Fibroblast of the conjunctiva (primary cell): ENCODE data around the gene BRPF1.
"Not testable (repeated sequence)": the region's sequence is repeated elsewhere in the genome, so short reads cannot be mapped to it uniquely, and the experiment has no call there.

ENCODE experiments used
- DNase-seq: peaks from one replicate; pipeline ENCODE4 v3.0.0-alpha.2; 2010; ENCODE audit warnings: low read depth

Gene BRPF1

GRCh38 chr3:9768141-9768775 lies 36.7 kb downstream of the BRPF1 start:
- no peak for DNase-seq

DNA sequence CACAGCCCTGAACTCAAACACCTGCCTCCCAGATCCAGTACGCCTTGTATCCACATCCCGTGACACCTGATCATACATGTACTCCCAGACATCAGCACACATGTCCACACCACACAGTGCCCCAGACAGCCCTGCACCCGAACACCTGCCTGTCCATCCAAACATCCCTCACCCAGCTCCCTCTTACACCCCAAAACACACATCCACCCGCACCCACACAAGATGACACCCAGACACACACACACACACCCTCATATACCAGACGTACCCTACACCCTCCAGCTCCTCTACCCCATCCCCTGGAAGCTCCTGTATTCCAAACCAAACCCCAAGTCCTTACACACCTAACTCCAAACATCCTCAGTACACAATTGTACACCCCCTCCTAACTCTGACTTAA lies 37.5 kb downstream of the BRPF1 start:
- no peak for DNase-seq

GRCh38 chr3:9769426-9770275 lies 38.1 kb downstream of the BRPF1 start, which contains the start of gene CAMK1:
Gene CAMK1 (minus strand): TSS chr3:9769947. CDS start chr3:9767749, 2,198 bp downstream.
- no peak for DNase-seq

GRCh38 chr3:9770276-9770812 lies 38.8 kb downstream of the BRPF1 start:
- peak; percentile 65 for DNase-seq

DNA sequence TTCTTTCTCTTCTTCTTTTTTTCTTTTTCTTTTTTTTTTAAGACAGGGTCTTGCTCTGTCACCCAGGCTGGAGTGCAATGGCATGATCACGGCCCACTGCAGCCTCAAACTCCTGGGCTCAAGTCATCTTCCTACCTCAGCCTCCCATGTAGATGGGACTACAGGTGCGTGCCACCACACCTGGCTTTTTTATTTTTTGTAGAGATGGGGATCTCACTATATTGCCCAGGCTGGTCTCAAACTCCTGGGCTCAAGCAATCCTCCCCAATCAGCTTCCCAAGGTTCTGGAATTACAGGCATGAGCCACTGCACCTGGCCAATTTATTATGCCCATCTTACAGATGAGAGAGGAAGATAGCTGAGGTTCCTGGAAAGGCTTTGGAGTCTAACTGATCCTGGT lies 39.5 kb downstream of the BRPF1 start:
- not testable (repeated sequence) for DNase-seq

DNA sequence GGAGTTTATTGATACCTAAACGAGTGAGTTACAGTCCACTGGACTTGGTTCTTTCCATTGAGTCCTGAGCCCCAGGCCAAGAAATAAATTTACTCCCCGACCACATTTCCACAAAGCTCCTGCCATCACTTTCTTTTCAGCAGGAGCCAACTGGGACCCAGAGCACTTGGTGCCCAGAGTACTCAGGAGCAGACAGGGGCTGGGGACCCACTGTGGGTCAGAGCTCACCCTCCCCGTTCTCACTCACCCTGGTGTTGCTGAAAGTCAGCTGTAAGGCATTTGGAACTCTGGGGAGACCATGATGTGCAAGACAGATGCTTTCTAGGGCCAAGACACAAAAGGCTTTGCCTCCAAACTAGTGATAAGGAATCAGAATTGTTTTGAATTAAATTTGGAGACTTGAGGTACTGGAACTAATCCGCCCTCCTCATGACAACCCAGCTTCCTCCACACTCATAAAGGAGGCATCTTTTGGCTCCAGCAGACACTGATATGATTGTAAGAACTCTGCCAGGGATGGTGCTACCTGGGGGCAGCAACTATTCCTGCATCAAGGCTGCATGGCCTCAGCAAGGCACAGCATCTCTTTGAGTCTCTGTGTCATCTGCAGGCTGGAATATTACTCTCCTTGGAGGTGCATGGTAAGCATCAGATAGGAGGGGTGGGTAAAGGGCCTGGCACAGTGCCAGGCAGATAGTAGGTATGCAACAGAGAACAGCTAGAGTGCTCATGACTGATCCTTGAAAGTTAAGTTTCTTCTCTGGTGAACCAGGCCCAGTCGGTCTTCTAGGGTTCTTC lies 45.6 kb downstream of the BRPF1 start:
- DNase-seq = no peak

- no peak for DNase-seq
These were observed 46.1 kb downstream of the BRPF1 start for GRCh38 chr3:9777694-9778021.

DNA sequence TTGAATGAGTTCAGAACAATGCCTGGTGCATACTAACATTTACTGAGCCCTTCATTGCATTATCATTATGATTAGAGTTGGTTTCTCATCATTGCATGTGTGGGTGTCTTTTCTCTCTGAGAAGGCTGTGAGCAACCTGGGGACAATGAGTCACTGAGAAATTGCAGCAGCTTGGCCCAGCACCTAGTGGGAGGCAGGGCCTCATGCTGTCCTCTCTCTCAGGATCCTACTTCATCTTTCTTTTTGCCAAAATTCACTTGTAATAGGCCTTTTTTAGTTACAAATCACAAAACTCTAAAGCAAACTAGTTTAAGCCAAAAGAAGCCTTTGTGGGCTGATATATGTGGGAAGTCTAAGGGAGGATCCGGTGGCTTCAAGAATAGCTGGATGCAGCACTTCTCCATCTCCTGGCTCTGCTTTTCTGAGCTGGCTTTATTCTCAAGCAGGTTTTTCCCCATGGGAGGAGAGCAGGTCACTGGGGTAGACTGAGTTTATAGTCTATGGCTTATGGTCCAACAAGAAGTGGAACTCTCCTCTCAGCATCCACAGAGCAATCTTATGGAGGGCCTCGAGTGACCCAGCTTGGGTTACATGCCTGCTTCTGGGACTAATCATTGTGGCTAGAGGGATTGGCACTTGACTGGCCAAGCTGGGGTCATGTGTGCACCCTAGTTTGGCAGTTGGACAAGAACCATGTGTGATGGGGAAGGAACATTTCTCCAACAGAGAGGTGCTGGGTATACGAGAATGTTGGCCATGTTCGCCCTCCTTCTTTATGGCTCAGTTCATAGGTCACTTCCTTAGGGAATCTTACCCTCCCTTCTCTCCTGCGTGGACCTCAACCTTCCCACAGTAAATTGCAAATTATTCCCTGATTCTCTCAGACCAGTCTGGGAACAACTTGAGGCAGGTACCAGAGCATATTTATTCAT lies 46.9 kb downstream of the BRPF1 start:
- DNase-seq = peak; percentile 30

DNA sequence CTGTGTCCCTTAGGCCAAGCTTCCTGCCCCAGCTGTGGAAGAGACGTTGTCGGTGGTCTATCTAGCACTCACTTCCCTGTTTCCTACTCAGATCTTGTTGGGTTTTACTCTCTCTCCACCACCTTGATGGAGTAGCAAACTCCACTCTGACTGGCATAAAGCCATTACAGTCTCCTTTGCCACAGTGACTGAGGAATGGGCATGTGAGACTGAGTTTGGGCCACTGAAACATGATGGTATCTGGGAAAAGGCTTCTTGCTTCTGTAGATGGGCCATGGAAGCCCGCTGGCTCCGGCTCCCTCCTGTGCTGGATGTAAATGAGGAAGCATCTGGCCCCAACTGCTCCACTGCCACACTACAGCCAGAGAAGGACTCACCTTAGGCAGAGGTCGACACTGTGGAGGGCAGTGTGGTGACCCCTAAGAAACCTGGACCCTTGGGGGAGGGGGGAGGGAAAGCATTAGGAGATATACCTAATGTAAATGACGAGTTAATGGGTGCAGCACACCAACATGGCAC lies 47.6 kb downstream of the BRPF1 start:
- no peak for DNase-seq

GRCh38 chr3:9779721-9780457 lies 48.4 kb downstream of the BRPF1 start:
- no peak for DNase-seq

DNA sequence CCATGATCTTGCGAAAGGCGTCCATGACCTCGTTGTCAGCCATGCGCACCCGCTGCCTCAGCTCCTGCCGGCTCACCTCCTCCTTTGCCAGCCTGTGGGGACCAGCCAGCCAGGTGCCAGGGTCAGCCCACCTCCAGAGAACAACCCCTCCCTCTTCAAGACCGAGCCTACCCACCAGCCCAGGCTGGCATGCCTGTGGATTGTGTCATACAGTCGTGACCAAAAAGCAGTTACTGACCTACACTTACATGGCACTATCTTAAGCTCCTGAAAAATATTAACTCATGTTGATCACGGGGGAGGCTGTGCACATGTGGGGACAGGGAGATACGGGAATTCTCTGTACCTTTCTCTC lies 48.9 kb downstream of the BRPF1 start:
- no peak for DNase-seq

GRCh38 chr3:9780910-9781309 lies 49.4 kb downstream of the BRPF1 start:
- no peak for DNase-seq

- no peak for DNase-seq
These were observed 50.0 kb downstream of the BRPF1 start for GRCh38 chr3:9781551-9781950.

- no peak for DNase-seq
These were observed 50.6 kb downstream of the BRPF1 start for GRCh38 chr3:9781978-9782603.

- DNase-seq = no peak
These were observed 51.2 kb downstream of the BRPF1 start for GRCh38 chr3:9782770-9783169.

DNA sequence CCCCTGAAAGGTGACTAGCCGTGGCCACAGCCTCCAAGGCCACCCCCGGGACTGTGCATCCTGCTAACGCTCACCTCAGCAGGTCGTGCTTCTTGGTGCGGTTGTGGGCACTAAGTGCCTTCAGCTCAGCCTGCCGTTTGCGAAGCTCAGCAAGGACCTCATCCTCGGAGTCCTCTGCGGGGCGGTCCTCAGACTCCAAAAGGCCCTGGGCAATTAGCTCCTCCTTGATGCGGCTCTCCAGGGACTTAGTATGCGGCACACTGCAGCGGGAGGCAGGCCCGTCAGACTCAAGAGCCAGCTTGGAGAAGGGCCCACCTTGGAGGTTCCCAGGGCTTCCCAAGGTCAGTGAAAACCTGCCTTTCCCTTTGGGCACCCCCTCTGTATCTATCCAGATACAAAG lies 52.4 kb downstream of the BRPF1 start:
- no peak for DNase-seq

- peak; percentile 26 for DNase-seq
These were observed 53.4 kb downstream of the BRPF1 start for GRCh38 chr3:9784965-9785364.

- no peak for DNase-seq
These were observed 54.1 kb downstream of the BRPF1 start for GRCh38 chr3:9785602-9786001.

GRCh38 chr3:9786209-9786739 lies 54.7 kb downstream of the BRPF1 start:
- no peak for DNase-seq
